RPMI8226 (cell line): Measurements from ENCODE around the gene NBEA.
A peak's percentile ranks its signal among the peaks of the same experiment; 100 is the strongest.
"Not testable (repeated sequence)": the region's sequence is repeated elsewhere in the genome, so short reads cannot be mapped to it uniquely, and the experiment has no call there.

ENCODE experiments used
- DNase-seq: peaks from one replicate; pipeline ENCODE4 v3.0.0-alpha.2; 2015

Gene NBEA

GRCh38 chr13:35408285-35408684 lies 466.2 kb downstream of the NBEA start:
- not testable (repeated sequence) for DNase-seq

- no peak for DNase-seq
These were observed 469.1 kb downstream of the NBEA start for GRCh38 chr13:35411059-35411744.

- no peak for DNase-seq
These were observed 506.4 kb downstream of the NBEA start for GRCh38 chr13:35448465-35448864.

GRCh38 chr13:35449821-35450220 lies 507.8 kb downstream of the NBEA start:
- no peak for DNase-seq

GRCh38 chr13:35455022-35455421 lies 513.0 kb downstream of the NBEA start:
- no peak for DNase-seq

GRCh38 chr13:35457258-35457657 lies 515.2 kb downstream of the NBEA start:
- no peak for DNase-seq

GRCh38 chr13:35460061-35460460 lies 518.0 kb downstream of the NBEA start:
- DNase-seq = no peak

GRCh38 chr13:35465371-35465770 lies 523.3 kb downstream of the NBEA start:
- no peak for DNase-seq

GRCh38 chr13:35468195-35468594 lies 526.1 kb downstream of the NBEA start:
- DNase-seq = no peak

GRCh38 chr13:35469806-35470525 lies 527.9 kb downstream of the NBEA start:
- no peak for DNase-seq

- DNase-seq = no peak
These were observed 528.9 kb downstream of the NBEA start for GRCh38 chr13:35470671-35471661.

- no peak for DNase-seq
These were observed 529.7 kb downstream of the NBEA start for GRCh38 chr13:35471706-35472322.

GRCh38 chr13:35472323-35472881 lies 530.3 kb downstream of the NBEA start:
- DNase-seq = no peak

GRCh38 chr13:35473206-35473775 lies 531.2 kb downstream of the NBEA start:
- DNase-seq = no peak

- no peak for DNase-seq
These were observed 531.7 kb downstream of the NBEA start for GRCh38 chr13:35473802-35474201.

GRCh38 chr13:35474496-35475211 lies 532.6 kb downstream of the NBEA start:
- no peak for DNase-seq

GRCh38 chr13:35475212-35475959 lies 533.3 kb downstream of the NBEA start:
- DNase-seq = peak; percentile 13

- DNase-seq = no peak
These were observed 534.2 kb downstream of the NBEA start, which contains the start of gene MAB21L1 for GRCh38 chr13:35475960-35476943. Gene MAB21L1, minus strand, starts transcription at chr13:35476689. Its CDS starts 551 bp downstream, at chr13:35476138.

GRCh38 chr13:35477386-35477946 lies 535.4 kb downstream of the NBEA start:
- DNase-seq = no peak
